A172 (cell line): ENCODE data around the gene TTLL4. TPM values are rescaled to one million over a fixed set of nuclear protein-coding genes. Genes with fewer than 3 reads are reported as not detected.
A peak's percentile ranks its signal among the peaks of the same experiment; 100 is the strongest.

Source experiments
- DNase-seq: peaks from one replicate; pipeline ENCODE4 v3.0.0-alpha.2; 2015; ENCODE audit warnings: low spot score
- total RNA-seq: library from RNA; depleted of rRNA; stranded (reverse); fragments of >200 nt; shearing (Covaris generic); gene quantifications from 2 replicates; pipeline ENCODE4 v1.2.3, GENCODE V29; 2014

Gene TTLL4
- total RNA-seq, 1 experiment from 2014 or later = 11.0 TPM

DNA sequence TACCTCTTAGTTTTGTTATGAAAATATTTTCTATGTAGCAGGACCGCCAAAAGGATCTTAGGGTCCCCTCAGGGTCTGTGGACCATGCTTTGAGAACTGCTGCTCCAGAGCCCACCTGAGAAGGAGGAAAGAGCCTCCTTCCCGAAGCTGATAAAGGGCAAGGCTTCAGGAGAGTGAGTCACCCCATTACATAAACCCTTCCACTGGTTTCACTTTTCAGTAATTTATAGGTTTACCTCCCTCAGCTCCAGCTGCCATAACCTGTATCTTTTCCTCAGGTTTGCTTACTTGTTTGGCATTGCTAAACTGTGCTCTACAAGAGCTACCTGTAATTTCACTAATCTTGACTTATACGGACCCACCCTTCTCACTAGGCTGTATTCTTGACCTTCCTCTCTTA lies 6.6 kb downstream of the TTLL4 start:
- peak; percentile 64 for DNase-seq

DNA sequence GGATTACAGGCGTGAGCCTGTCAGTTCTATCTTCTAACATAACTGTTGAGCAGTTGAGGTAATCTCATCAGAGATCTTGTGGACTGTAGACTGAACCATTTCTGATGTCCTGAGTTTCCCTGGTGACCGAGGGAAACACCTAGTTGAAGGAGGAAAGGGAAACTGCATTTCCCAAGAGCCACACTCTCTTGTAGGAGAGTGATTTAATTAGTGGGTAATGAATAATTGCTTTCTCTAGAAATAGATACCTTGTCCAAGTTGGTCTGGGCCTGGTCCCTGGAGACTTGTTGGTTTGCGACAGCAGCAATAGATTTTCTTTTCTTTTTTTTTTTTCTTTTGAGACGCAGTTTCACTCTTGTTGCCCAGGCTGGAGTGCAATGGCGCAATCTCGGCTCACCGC lies 7.4 kb downstream of the TTLL4 start:
- no peak for DNase-seq

GRCh38 chr2:218719457-218719856 lies 8.8 kb downstream of the TTLL4 start:
- no peak for DNase-seq

DNA sequence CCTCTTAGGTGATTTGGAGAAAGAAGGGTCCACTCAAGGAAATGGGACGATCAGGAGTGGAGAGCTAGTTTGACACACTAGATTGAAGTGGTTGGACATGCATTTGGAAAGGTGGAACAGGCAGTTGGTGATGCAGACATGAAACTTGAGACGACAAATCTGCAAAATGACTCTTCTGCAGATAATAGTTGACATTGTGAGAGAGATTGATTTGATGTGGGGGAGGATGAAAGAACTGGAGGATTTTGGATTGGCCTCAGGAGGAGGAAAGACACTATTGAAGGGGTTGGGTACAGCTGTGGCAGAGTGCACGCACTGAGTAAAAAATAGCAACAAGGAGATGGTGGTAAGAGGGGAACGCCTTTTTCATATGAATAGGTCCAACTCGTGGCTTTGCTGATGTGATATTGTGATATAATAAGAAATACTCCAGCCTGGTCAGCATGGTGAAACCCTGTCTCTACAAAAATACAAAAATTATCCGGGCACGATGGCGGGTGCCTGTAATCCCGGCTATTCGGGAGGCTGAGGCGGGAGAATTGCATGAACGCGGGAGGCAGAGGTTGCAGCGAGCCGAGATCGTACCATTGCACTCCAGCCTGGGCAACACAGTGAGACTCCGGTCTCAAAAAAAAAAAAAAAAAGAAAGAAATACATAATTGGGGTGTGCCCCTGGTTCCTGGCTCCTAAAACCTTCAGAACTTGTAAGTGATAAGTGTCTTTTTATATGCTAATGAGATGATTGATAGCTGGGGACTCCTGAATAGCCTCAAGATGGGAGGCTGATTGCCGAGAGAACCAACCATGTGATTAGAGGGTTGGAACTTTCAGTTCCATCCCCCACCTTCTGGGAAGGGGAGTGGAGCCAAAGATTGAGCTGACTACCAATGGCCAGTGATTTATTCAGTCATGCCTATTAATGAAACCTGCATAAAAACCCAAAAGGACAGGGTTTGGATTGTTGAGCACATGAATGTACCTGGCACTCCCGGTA lies 9.7 kb downstream of the TTLL4 start:
- no peak for DNase-seq

- no peak for DNase-seq
These were observed 10.9 kb downstream of the TTLL4 start for GRCh38 chr2:218721488-218721887.

GRCh38 chr2:218721934-218722333 lies 11.3 kb downstream of the TTLL4 start:
- DNase-seq = no peak

DNA sequence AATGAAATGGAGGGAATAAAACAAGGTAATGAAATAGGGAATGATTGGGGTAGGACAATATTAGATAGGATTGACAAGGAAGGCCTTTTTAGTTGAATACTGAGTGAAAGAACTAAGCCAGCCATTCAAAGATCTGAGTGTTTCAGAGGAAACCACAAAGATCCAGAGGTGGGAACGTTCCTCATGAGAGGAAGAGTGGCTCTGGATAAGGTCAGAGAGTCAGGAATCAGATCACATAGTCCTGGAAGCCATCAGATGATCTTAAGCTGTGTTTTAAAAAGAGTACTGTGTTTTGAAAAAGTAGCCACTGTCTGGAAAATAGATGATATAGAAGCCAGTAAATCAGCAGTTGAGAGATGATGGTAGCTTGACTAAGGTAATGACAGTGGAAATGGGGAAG lies 11.8 kb downstream of the TTLL4 start:
- DNase-seq = no peak

DNA sequence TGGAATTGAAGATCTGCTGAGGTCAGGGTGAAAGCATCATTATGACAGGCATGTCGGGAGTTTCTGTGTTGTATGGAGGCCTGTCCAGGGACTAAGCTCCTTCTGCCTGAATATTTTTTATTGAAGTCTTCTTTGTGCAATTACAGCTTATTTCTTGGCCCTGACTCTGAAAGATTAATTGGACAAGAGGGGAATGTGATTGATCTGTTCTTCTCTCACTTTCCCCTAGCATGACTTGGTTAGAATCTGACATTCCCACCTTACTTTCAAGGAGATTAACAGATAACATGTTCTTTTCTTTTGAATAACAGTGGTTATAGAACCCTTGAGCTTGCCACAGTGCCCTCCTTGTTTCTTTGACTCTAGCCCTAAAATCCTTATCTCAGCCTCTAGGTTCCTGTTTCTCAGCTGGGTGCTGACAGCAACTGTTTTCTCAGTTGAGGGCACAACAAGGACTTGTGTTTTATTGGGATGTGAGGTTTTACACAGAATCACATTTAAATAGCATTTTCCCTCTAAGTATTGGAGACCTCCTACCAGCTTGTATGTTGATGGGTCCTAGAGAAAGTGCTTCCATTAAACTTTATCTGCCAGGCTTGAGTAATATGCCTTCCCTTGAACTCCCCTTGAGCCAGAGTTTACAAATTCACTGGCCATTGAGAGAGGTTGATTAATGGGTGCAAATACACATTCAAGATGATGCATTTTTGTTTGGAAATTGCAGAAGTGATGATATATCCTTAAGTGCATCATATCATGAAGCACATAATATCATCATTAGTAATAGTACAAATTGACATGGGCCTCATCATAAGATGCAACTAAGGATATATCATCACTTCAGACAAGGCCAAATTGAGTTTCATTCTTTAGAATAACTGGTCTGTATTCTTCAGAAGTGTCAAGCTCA lies 12.5 kb downstream of the TTLL4 start:
- DNase-seq = no peak

GRCh38 chr2:218726004-218726574 lies 15.5 kb downstream of the TTLL4 start:
- no peak for DNase-seq

- no peak for DNase-seq
These were observed 17.0 kb downstream of the TTLL4 start for GRCh38 chr2:218727502-218728165.

GRCh38 chr2:218729640-218730039 lies 19.0 kb downstream of the TTLL4 start:
- DNase-seq = no peak

DNA sequence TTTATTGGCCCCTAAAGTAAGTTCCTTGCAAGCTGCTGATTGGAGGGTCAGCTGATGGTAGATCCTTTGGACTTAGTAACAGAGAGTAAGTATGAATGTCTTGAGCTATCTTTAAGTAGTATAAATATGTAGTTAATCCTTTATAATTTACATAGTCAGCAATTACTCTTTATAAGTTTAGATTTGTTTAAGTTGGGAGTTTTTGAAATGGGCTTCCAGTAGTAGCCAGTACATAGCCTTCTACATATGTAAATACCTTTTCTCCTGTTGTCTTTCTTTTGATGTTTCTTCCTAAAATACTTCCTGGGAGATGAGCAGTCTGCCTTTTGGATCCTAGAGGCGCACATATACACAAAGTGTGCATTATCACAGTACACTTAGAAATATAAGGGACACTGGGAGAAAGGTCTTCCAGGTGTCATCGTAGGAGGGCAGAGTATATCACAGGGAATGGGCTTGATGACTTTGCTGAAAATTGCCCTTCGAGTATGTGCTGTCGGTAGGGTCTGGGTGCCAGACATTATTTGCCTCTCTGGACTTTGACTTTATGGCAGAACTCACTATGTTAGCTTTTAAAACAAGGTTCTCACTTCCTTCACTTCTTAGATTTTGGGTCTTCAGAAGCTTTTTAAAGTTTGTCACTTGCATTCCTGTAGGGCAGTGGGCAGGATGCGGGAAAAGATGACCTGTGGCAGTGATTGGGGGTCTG lies 21.6 kb downstream of the TTLL4 start:
- no peak for DNase-seq

DNA sequence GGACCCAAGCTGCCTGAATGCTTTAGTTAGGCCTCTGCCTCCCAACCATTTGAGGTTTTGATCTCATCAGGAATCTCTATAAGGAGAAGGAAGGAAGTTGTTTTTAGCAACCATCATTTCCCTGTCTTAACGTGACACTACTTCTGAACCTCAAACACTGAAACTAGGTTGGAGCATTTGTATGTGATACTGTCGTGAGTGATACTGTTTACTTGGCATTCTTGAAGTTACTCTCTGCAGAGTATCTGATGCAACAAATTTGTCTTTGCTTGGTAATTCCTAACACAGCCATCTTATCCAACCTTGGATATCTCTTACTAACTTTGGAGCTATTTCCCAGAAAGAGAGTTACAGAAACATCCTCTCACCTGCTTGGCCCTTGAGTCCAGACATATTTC lies 22.1 kb downstream of the TTLL4 start:
- DNase-seq = no peak

- peak; percentile 46 for DNase-seq
These were observed 22.8 kb downstream of the TTLL4 start for GRCh38 chr2:218733171-218734021.

DNA sequence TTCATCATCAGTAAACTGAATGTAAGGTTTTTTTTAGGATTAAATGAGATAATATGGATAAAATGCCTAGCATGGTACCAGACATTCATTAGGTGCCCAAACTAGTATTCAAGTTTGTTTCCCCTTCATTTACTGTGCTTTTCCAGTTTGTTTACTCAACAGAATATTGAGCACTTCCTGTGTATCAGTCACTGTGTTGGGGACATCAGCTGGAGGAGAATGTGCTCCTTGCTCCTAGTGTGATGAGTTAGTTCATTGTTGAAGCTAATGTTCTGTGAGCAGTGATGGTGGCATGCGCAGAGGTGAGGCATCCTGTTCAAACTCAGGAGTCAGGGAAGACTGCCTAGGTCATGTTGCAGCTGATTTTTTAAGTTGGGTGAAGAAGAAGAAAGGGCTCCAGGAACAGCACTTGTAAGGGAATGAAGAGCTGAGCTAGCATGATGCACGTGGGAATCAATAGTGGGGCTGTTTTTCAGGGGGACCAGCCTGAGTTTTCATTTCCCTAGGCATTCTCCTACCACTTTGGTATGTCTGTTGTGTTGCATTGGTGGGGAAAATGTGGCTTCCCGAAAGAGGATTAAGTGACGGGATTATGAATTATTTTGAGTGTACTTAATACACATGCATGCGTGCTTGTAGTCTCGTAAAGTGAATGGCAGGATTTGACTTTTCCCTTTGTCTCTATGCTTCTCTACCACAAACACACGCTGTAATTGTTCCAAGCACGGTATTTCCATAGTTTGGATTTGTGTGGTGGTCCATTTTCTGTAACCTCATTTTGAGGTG lies 23.7 kb downstream of the TTLL4 start:
- DNase-seq = peak; percentile 21

- no peak for DNase-seq
These were observed 25.9 kb downstream of the TTLL4 start for GRCh38 chr2:218736531-218736930.

DNA sequence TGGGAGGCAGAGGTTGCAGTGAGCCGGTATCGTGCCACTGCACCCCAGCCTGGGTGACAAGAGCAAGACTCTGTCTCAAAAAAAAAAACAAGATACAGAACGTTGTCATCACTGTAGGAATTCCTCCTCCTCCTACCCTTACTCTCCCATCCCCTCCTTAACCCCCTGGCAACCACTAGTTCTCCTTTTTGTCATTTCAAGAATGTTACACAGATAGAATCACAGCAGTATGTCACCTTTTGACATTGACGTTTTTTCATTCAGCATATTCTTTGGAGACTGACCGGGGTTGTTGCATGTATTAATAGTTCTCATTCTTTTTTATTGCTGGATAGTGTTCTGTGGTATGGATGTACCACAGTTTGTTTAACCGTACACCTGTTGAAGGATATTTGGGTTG lies 32.4 kb downstream of the TTLL4 start:
- no peak for DNase-seq

DNA sequence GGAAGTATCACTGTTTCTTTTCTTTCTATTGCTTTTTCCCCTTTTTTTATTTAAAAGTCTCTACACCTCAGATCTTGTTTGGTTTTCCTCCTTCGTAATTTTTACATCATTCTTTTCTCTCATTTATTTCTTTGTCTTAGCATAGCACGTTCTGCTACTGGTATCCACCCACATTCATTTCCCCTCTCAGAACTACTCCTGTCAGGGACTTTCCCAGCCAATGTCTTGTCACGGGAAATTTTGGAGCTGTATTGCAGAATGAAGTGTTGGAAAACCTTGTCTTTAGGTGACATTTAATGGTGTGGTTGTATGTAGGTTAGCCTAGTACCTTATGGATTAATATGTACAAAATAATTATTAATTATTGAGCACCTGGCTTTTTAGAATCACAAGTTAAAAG lies 34.0 kb downstream of the TTLL4 start:
- no peak for DNase-seq

- no peak for DNase-seq
These were observed 34.5 kb downstream of the TTLL4 start for GRCh38 chr2:218745160-218745558.
